Muscle of leg (tissue), 11 donors: ENCODE data around the gene TMTC2. TPM values are rescaled to one million over a fixed set of nuclear protein-coding genes. Genes with fewer than 3 reads are reported as not detected.

Experiments used
- DNase-seq: peaks from one replicate; pipeline ENCODE4 v3.0.0; 2013
- H3K27ac ChIP-seq: one replicate; pipeline ENCODE4 v1.5.1; 2013; ENCODE audit warnings: mild to moderate bottlenecking, low read length, control low read depth
- H3K27me3 ChIP-seq: one replicate; pipeline ENCODE4 v1.6.1; 2013; ENCODE audit warnings: low read length; ENCODE audit not compliant: control insufficient read depth, insufficient read depth
- H3K36me3 ChIP-seq: one replicate; pipeline ENCODE4 v1.6.1; 2013; ENCODE audit warnings: low read length; ENCODE audit not compliant: control insufficient read depth, insufficient read depth
- H3K4me1 ChIP-seq: one replicate; pipeline ENCODE4 v1.6.1; 2013; ENCODE audit warnings: low read length; ENCODE audit not compliant: control insufficient read depth, insufficient read depth
- H3K4me3 ChIP-seq: one replicate; pipeline ENCODE4 v1.5.1; 2013; ENCODE audit warnings: low read length, control low read depth
- H3K9me3 ChIP-seq: replicated peaks from 2 replicates; pipeline ENCODE4 v1.6.1; 2013; ENCODE audit warnings: low read depth, low read length; ENCODE audit not compliant: control insufficient read depth
- WGBS: methylation state at CpG from one replicate; pipeline ENCODE4 v1.1.5; 2013; ENCODE audit warnings: missing lambda C conversion rate; ENCODE audit not compliant: insufficient coverage; 5-methylcytosine and 5-hydroxymethylcytosine counted together
- polyA plus RNA-seq, 8 donors: library from polyadenylated mRNA; unstranded; fragments of 120-200 nt; gene quantifications; one replicate each; pipeline versions ENCODE4 v1.2.1 to v1.2.3, GENCODE V29; 2013; ENCODE audit warnings: inconsistent platforms in 1 of 8, low replicate concordance in 1 of 8; ENCODE audit not compliant: insufficient read length in 8 of 8, insufficient read depth in 1 of 8
- total RNA-seq: library from RNA; stranded (reverse); fragments of 120-200 nt; gene quantifications from one replicate; pipeline ENCODE4 v1.2.4, GENCODE V29; 2013

TMTC2 gene
- total and polyA plus RNA-seq, 9 donors, result 10.8 to 24.8 (median 18.3) TPM

GRCh38 chr12:83042441-83043200, 355.9 kb downstream of the TMTC2 start:
- Histone ChIP-seq H3K27ac (peak overlapping the region; percentile 33), H3K4me1 (peaks cover 5% of the 10 kb centered on the region), H3K4me3 (no peak overlapping the region), H3K36me3 (no peaks in the 10 kb centered on the region), H3K9me3 (no peaks in the 10 kb centered on the region), H3K27me3 (no peaks in the 10 kb centered on the region)
- WGBS, result 29% methylated on average over 6 of the region's 9 CpGs
- DNase-seq, result peak; percentile 62

- H3K4me1 ChIP-seq, result peaks cover 5% of the 10 kb centered on the region
- no CpG with 5 or more reads among the region's 1 CpG for WGBS
- no peaks in the 10 kb centered on the region for H3K27me3 ChIP-seq
- H3K9me3 ChIP-seq, result no peaks in the 10 kb centered on the region
- no peaks in the 10 kb centered on the region for H3K36me3 ChIP-seq
- H3K4me3 ChIP-seq, result no peak overlapping the region
- H3K27ac ChIP-seq, result no peak overlapping the region
- DNase-seq, result no peak
Observed at GRCh38 chr12:83044736-83045135, 358.0 kb downstream of the TMTC2 start.

GRCh38 chr12:83046019-83046418, 359.3 kb downstream of the TMTC2 start:
- H3K9me3 ChIP-seq, result no peaks in the 10 kb centered on the region
- DNase-seq, result no peak
- peaks cover 5% of the 10 kb centered on the region for H3K4me1 ChIP-seq
- 40% methylated on average over 3 of the region's 5 CpGs for WGBS
- no peaks in the 10 kb centered on the region for H3K27me3 ChIP-seq
- H3K36me3 ChIP-seq, result no peaks in the 10 kb centered on the region
- no peak overlapping the region for H3K27ac ChIP-seq
- H3K4me3 ChIP-seq, result no peak overlapping the region

GRCh38 chr12:83049306-83049705, 362.6 kb downstream of the TMTC2 start:
- no peaks in the 10 kb centered on the region for H3K9me3 ChIP-seq
- H3K27me3 ChIP-seq, result no peaks in the 10 kb centered on the region
- no peak overlapping the region for H3K4me3 ChIP-seq
- no peaks in the 10 kb centered on the region for H3K36me3 ChIP-seq
- DNase-seq, result no peak
- no peaks in the 10 kb centered on the region for H3K4me1 ChIP-seq
- no peak overlapping the region for H3K27ac ChIP-seq
- no CpG with 5 or more reads among the region's 5 CpGs for WGBS

- WGBS, result 73% methylated on average over 2 of the region's 4 CpGs
- H3K27ac ChIP-seq, result no peak overlapping the region
- no peaks in the 10 kb centered on the region for H3K9me3 ChIP-seq
- H3K27me3 ChIP-seq, result no peaks in the 10 kb centered on the region
- H3K36me3 ChIP-seq, result no peaks in the 10 kb centered on the region
- no peak overlapping the region for H3K4me3 ChIP-seq
- H3K4me1 ChIP-seq, result no peaks in the 10 kb centered on the region
- no peak for DNase-seq
Observed at GRCh38 chr12:83052890-83053541, 366.3 kb downstream of the TMTC2 start.

- Histone ChIP-seq H3K36me3 (no peaks in the 10 kb centered on the region), H3K9me3 (no peaks in the 10 kb centered on the region), H3K4me1 (no peaks in the 10 kb centered on the region), H3K27ac (no peak overlapping the region), H3K4me3 (no peak overlapping the region), H3K27me3 (no peaks in the 10 kb centered on the region)
- WGBS, result no CpG with 5 or more reads among the region's 1 CpG
- peak; percentile 37 for DNase-seq
Observed at GRCh38 chr12:83057436-83057835, 370.7 kb downstream of the TMTC2 start.

- no peak for DNase-seq
- Histone ChIP-seq H3K4me3 (no peak overlapping the region), H3K27me3 (no peaks in the 10 kb centered on the region), H3K9me3 (no peaks in the 10 kb centered on the region), H3K36me3 (no peaks in the 10 kb centered on the region), H3K4me1 (no peaks in the 10 kb centered on the region), H3K27ac (no peak overlapping the region)
- no CpG with 5 or more reads among the region's 6 CpGs for WGBS
Observed at GRCh38 chr12:83059107-83059506, 372.4 kb downstream of the TMTC2 start.

GRCh38 chr12:83065562-83065961, 378.9 kb downstream of the TMTC2 start:
- no peak overlapping the region for H3K4me3 ChIP-seq
- no peaks in the 10 kb centered on the region for H3K4me1 ChIP-seq
- no peaks in the 10 kb centered on the region for H3K36me3 ChIP-seq
- H3K27me3 ChIP-seq, result no peaks in the 10 kb centered on the region
- no CpG with 5 or more reads among the region's 1 CpG for WGBS
- H3K9me3 ChIP-seq, result no peaks in the 10 kb centered on the region
- H3K27ac ChIP-seq, result no peak overlapping the region
- no peak for DNase-seq

GRCh38 chr12:83067981-83068380, 381.3 kb downstream of the TMTC2 start:
- Histone ChIP-seq H3K4me1 (no peaks in the 10 kb centered on the region), H3K27ac (no peak overlapping the region), H3K9me3 (no peaks in the 10 kb centered on the region), H3K27me3 (no peaks in the 10 kb centered on the region), H3K36me3 (no peaks in the 10 kb centered on the region), H3K4me3 (no peak overlapping the region)
- no peak for DNase-seq

- H3K27ac ChIP-seq, result no peak overlapping the region
- 93% methylated on average over 2 of the region's 6 CpGs for WGBS
- no peak overlapping the region for H3K4me3 ChIP-seq
- no peaks in the 10 kb centered on the region for H3K27me3 ChIP-seq
- H3K36me3 ChIP-seq, result peaks cover 3% of the 10 kb centered on the region
- DNase-seq, result no peak
- H3K4me1 ChIP-seq, result no peaks in the 10 kb centered on the region
- H3K9me3 ChIP-seq, result peaks cover 2% of the 10 kb centered on the region
Observed at GRCh38 chr12:83074358-83074894, 387.7 kb downstream of the TMTC2 start.
